Breast epithelium (tissue), 4 donors: Measurements from ENCODE around the gene LST1. TPM values are rescaled to one million over a fixed set of nuclear protein-coding genes. Genes with fewer than 3 reads are reported as not detected.
A peak's percentile ranks its signal among the peaks of the same experiment; 100 is the strongest.

ENCODE experiments used
- DNase-seq, 2 donors: peaks; one replicate each; pipeline ENCODE4 v3.0.0-alpha.2; 2019; ENCODE audit warnings: low spot score in 2 of 2
- H3K27ac ChIP-seq, 2 donors: fragments of 200-600 bp; sonication (generic) in 1 of 2; one replicate each; pipeline ENCODE4 v1.5.1; 2016 to 2019; ENCODE audit warnings: mild to moderate bottlenecking in 1 of 2
- H3K27me3 ChIP-seq, 2 donors: fragments of 200-600 bp; sonication (generic) in 1 of 2; one replicate each; pipeline versions ENCODE4 v1.5.1 to v1.6.0; 2017 to 2019; ENCODE audit warnings: control low read depth in 1 of 2, mild to moderate bottlenecking in 1 of 2
- H3K36me3 ChIP-seq: fragments of 200-600 bp; one replicate; pipeline ENCODE4 v1.5.1; 2019
- H3K4me1 ChIP-seq, 2 donors: fragments of 200-600 bp; sonication (generic); one replicate each; pipeline ENCODE4 v1.5.1; 2016 to 2019; ENCODE audit warnings: control low read depth in 1 of 2
- H3K4me3 ChIP-seq, 3 donors: fragments of 200-600 bp; sonication (generic); 1 replicate in 2 of 3; 2 replicates in 1 of 3; pipeline ENCODE4 v1.5.1; 2016 to 2019; ENCODE audit warnings: mild to moderate bottlenecking in 3 of 3, moderate library complexity in 2 of 3
- H3K9me3 ChIP-seq, 2 donors: fragments of 200-600 bp; sonication (generic) in 1 of 2; one replicate each; pipeline ENCODE4 v1.5.1; 2016 to 2019; ENCODE audit warnings: control low read depth in 1 of 2
- CTCF ChIP-seq, 3 donors: fragments of 450-650 bp; IDR thresholded peaks; one replicate each; pipeline ENCODE4 v1.5.1; 2016 to 2017; ENCODE audit warnings: antibody characterized with exemption in 3 of 3, mild to moderate bottlenecking in 3 of 3, moderate library complexity in 3 of 3
- POLR2A ChIP-seq: fragments of 450-650 bp; IDR thresholded peaks from one replicate; pipeline ENCODE4 v1.6.1; 2016; ENCODE audit warnings: antibody characterized with exemption, mild to moderate bottlenecking, moderate library complexity
- POLR2AphosphoS5 ChIP-seq, 3 donors: sonication (generic); formaldehyde crosslinking; IDR thresholded peaks; one replicate each; pipeline ENCODE4 v1.6.1; 2017; ENCODE audit warnings: antibody characterized with exemption in 3 of 3
- intact Hi-C: fragments of 100-400 bp; cut with DNase I; formaldehyde crosslinking; loops from one replicate; pipeline ENCODE4 v1.15.1; 2023; ENCODE audit warnings: low total_unique reads
- total RNA-seq, 3 donors: library from RNA; depleted of rRNA; stranded (reverse); fragments of >200 nt; gene quantifications; one replicate each; pipeline ENCODE4 v1.1.0, GENCODE V29; 2016

The LST1 gene
- total RNA-seq, 3 donors from 2014 or later = 8.8 to 10.7 (median 9.8) TPM

- TF ChIP-seq CTCF (IDR thresholded peaks at IDR 0.05) (no peak), POLR2A (no peak), POLR2AphosphoS5 (IDR thresholded peaks at IDR 0.05) (no peak)
- Histone ChIP-seq H3K27ac (no peak overlapping the region), H3K36me3 (no peaks in the 10 kb centered on the region), H3K9me3 (no peaks in the 10 kb centered on the region), H3K4me3 (no peak overlapping the region), H3K4me1 (no peaks in the 10 kb centered on the region), H3K27me3 (no peaks in the 10 kb centered on the region)
- DNase-seq = no peak
- intact Hi-C loops = no loop called here
These were observed 7.6 kb upstream of the LST1 start for GRCh38 chr6:31578184-31579118.

GRCh38 chr6:31579119-31579505, 7.0 kb upstream of the LST1 start:
- no peaks in the 10 kb centered on the region for H3K27me3 ChIP-seq
- intact Hi-C loops = no loop called here
- H3K27ac ChIP-seq = no peak overlapping the region
- no peak for DNase-seq
- TF ChIP-seq POLR2AphosphoS5 (IDR thresholded peaks at IDR 0.05) (no peak), POLR2A (no peak), CTCF (IDR thresholded peaks at IDR 0.05) (no peak)
- H3K9me3 ChIP-seq = no peaks in the 10 kb centered on the region
- no peaks in the 10 kb centered on the region for H3K36me3 ChIP-seq
- no peak overlapping the region for H3K4me3 ChIP-seq
- H3K4me1 ChIP-seq = no peaks in the 10 kb centered on the region

- no peaks in the 10 kb centered on the region for H3K36me3 ChIP-seq
- H3K4me1 ChIP-seq = no peaks in the 10 kb centered on the region
- peak overlapping the region in 1 of 3 donors; percentile 76 for H3K4me3 ChIP-seq
- H3K27me3 ChIP-seq = no peaks in the 10 kb centered on the region
- no peaks in the 10 kb centered on the region for H3K9me3 ChIP-seq
- DNase-seq = no peak
- intact Hi-C loops = no loop called here
- H3K27ac ChIP-seq = no peak overlapping the region
- no peak for TF ChIP-seq CTCF (IDR thresholded peaks at IDR 0.05)
- no peak for TF ChIP-seq POLR2AphosphoS5 (IDR thresholded peaks at IDR 0.05)
- no peak for TF ChIP-seq POLR2A
These were observed 6.3 kb upstream of the LST1 start for GRCh38 chr6:31579546-31580437.

GRCh38 chr6:31580438-31580740, 5.7 kb upstream of the LST1 start:
- intact Hi-C loops = no loop called here
- H3K27ac ChIP-seq = peak overlapping the region; percentile 73 to 80

More at GRCh38 chr6:31580438-31580740, 5.7 kb upstream of the LST1 start:
- TF ChIP-seq CTCF (IDR thresholded peaks at IDR 0.05) = no peak
- no peak for TF ChIP-seq POLR2AphosphoS5 (IDR thresholded peaks at IDR 0.05)
- no peak for TF ChIP-seq POLR2A
- H3K4me3 ChIP-seq = peak overlapping the region; percentile 64 to 76 (median 76)
- DNase-seq = no peak
- H3K27me3 ChIP-seq = no peaks in the 10 kb centered on the region
- no peaks in the 10 kb centered on the region for H3K4me1 ChIP-seq
- H3K9me3 ChIP-seq = no peaks in the 10 kb centered on the region
- H3K36me3 ChIP-seq = no peaks in the 10 kb centered on the region
